ENCODE results near the gene TRPM8. TPM values are rescaled to one million over a fixed set of nuclear protein-coding genes. Genes with fewer than 3 reads are reported as not detected.
A peak's percentile ranks its signal among the peaks of the same experiment; 100 is the strongest.

TRPM8 gene
- total RNA-seq, 1 donor from 2014 or later, result not detected

DNA sequence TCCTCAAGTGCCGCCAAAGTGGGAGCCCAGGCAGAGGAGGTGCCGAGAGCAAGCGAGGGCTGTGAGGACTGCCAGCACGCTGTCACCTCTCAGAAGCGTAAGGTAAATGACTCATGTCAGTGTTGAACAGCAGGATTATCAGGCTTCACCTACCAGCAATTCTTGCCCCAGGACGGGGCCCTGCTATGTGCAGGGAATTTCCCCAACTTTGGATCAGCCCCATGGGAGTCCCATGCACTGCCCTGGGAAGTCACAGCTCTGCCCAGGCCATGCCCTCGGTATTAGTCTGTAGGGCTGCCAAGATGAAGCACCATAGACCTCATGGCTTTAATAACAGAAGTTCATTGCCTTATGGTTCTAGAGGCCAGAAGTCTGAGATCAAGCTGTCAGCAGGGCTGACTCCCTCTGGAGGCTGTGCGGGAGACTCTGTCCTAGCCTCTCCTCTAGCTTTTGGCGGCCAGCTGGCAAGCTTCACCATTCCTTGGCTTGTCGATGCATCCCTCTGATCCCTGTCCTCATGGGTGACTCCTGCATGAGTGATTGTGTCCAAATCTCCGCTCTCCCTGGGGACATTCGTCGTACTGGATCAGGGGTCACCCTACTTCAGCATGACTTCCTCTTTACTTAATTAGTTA is 55.9 kb downstream of the TRPM8 start:
- Mint-ChIP-seq H3K36me3 (ENCODE audit: unreplicated experiment) (no peaks in the 10 kb centered on the region), H3K27me3 (ENCODE audit: unreplicated experiment) (peaks cover 3% of the 10 kb centered on the region), H3K27ac (ENCODE audit: unreplicated experiment) (no peak overlapping the region), H3K4me1 (ENCODE audit: unreplicated experiment) (peaks cover 26% of the 10 kb centered on the region), H3K9me3 (ENCODE audit: unreplicated experiment) (no peaks in the 10 kb centered on the region), H3K4me3 (ENCODE audit: unreplicated experiment) (no peak overlapping the region)
- no peak for DNase-seq (ENCODE audit: extremely low spot score, unreplicated experiment)
- TF ChIP-seq, protein P1, sequence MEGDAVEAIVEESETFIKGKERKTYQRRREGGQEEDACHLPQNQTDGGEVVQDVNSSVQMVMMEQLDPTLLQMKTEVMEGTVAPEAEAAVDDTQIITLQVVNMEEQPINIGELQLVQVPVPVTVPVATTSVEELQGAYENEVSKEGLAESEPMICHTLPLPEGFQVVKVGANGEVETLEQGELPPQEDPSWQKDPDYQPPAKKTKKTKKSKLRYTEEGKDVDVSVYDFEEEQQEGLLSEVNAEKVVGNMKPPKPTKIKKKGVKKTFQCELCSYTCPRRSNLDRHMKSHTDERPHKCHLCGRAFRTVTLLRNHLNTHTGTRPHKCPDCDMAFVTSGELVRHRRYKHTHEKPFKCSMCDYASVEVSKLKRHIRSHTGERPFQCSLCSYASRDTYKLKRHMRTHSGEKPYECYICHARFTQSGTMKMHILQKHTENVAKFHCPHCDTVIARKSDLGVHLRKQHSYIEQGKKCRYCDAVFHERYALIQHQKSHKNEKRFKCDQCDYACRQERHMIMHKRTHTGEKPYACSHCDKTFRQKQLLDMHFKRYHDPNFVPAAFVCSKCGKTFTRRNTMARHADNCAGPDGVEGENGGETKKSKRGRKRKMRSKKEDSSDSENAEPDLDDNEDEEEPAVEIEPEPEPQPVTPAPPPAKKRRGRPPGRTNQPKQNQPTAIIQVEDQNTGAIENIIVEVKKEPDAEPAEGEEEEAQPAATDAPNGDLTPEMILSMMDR (IDR thresholded peaks at IDR 0.05), result no peak

DNA sequence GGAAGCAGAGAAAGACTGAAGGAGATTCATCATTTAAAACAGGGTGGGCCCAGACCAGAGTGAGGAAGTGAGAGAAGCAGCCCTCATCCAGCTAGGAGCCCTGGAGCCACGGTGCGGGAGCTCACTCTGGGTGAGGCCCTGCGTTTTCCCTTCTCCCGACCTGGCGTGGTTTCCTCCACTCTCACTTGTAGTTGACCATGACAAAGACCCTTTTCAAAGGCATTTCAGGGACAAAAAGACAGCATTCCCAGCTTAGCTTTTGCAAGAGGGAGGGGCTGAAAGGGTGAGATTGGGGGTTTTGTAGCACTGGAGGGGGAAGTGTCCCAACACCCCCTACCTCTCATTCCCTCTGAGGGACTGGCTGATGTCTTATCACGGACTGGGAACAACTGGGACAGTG is 56.6 kb downstream of the TRPM8 start:
- Mint-ChIP-seq H3K27me3 (ENCODE audit: unreplicated experiment) (peaks cover 3% of the 10 kb centered on the region), H3K36me3 (ENCODE audit: unreplicated experiment) (no peaks in the 10 kb centered on the region), H3K9me3 (ENCODE audit: unreplicated experiment) (no peaks in the 10 kb centered on the region), H3K4me1 (ENCODE audit: unreplicated experiment) (peaks cover 26% of the 10 kb centered on the region), H3K27ac (ENCODE audit: unreplicated experiment) (peak overlapping the region; percentile 37), H3K4me3 (ENCODE audit: unreplicated experiment) (no peak overlapping the region)
- TF ChIP-seq, protein P1 (IDR thresholded peaks at IDR 0.05), result no peak
- no peak for DNase-seq (ENCODE audit: extremely low spot score, unreplicated experiment)

DNA sequence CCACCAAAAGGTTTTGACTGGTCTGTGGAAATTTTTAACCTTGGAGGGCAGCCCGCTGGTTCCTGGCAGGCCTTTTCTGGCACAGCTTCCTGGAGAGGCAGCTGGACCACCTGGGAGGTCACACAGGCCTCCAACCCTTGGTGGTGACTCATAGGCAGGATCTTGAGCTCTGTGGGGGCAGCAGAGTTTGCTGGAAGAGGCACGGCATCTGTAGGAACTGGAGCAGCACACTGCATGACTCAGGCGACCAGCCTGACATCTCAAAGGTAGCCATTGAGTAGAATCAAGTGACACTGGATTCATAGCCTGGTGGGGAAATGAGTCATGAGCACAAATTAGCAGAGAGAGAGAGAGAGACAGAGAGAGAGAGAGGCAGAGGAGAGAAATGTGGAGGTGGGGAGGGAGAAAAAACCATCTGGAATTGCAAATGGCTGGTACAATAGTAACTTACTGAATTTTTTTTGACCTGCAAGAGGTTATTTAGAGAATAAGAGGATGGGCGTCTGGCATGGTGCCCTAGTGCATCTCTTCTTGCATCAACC is 57.4 kb downstream of the TRPM8 start:
- Mint-ChIP-seq H3K4me1 (ENCODE audit: unreplicated experiment) (peaks cover 26% of the 10 kb centered on the region), H3K36me3 (ENCODE audit: unreplicated experiment) (no peaks in the 10 kb centered on the region), H3K9me3 (ENCODE audit: unreplicated experiment) (no peaks in the 10 kb centered on the region), H3K27me3 (ENCODE audit: unreplicated experiment) (peaks cover 3% of the 10 kb centered on the region), H3K4me3 (ENCODE audit: unreplicated experiment) (no peak overlapping the region), H3K27ac (ENCODE audit: unreplicated experiment) (peak overlapping the region; percentile 37)
- no peak for DNase-seq (ENCODE audit: extremely low spot score, unreplicated experiment)
- TF ChIP-seq, protein P1 (IDR thresholded peaks at IDR 0.05), result no peak

DNA sequence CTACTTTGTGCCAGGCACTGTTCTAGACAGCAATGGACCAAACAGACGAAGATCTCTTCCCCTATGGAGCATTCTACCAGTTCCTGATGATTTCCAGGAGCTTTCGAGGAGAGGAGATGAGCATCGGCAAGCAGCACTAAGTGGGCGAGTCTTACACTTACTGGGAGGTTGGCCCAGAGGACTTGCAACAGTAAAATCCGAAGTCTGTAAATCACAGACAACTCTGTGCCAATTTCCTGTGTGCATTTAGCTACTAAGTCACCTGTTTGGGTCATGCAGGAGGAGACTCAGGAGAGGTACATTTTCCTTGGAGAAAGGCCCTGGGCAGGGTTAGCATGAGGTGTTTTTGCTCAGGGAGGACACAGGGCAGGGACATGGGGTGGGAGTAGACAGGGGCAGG is 58.9 kb downstream of the TRPM8 start:
- no peaks in the 10 kb centered on the region for H3K9me3 Mint-ChIP-seq (ENCODE audit: unreplicated experiment)
- peaks cover 2% of the 10 kb centered on the region for H3K27me3 Mint-ChIP-seq (ENCODE audit: unreplicated experiment)
- H3K4me1 Mint-ChIP-seq (ENCODE audit: unreplicated experiment), result peaks cover 27% of the 10 kb centered on the region
- no peak overlapping the region for H3K4me3 Mint-ChIP-seq (ENCODE audit: unreplicated experiment)
- TF ChIP-seq, protein P1 (IDR thresholded peaks at IDR 0.05), result no peak
- no peak for DNase-seq (ENCODE audit: extremely low spot score, unreplicated experiment)
- no peaks in the 10 kb centered on the region for H3K36me3 Mint-ChIP-seq (ENCODE audit: unreplicated experiment)
- no peak overlapping the region for H3K27ac Mint-ChIP-seq (ENCODE audit: unreplicated experiment)

DNA sequence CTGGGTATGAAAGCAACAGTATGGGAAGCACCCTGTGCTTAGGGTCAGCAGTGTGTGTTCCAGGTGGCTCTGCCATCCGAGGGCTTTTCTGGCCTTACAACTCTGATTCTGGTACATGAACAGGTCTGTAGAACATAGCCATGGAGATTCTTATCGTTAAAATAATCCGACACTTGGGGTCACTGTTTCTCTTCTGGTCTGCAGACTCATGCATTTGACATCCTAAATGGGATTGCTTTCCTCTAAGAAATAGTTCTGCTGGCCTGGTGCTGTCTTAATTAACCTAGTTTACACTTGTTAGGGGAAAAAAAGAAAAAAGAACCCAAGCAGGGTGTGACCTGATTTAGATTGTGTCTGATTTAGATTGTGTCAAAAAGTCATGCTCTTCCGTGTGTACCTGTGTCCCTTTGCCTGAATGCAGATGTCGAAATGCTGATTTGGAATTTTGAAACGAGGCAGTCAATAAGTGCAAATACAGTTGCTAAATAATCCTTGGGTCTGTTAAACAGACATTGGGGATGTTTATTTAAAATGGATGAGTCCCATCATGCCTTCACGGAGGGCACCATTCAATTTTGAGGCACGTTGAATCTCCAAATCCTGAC is 59.6 kb downstream of the TRPM8 start:
- TF ChIP-seq, protein P1 (IDR thresholded peaks at IDR 0.05), result peak; percentile 72
- H3K4me1 Mint-ChIP-seq (ENCODE audit: unreplicated experiment), result peaks cover 34% of the 10 kb centered on the region
- no peaks in the 10 kb centered on the region for H3K36me3 Mint-ChIP-seq (ENCODE audit: unreplicated experiment)
- no peaks in the 10 kb centered on the region for H3K27me3 Mint-ChIP-seq (ENCODE audit: unreplicated experiment)
- DNase-seq (ENCODE audit: extremely low spot score, unreplicated experiment), result no peak
- no peak overlapping the region for H3K4me3 Mint-ChIP-seq (ENCODE audit: unreplicated experiment)
- H3K9me3 Mint-ChIP-seq (ENCODE audit: unreplicated experiment), result no peaks in the 10 kb centered on the region
- H3K27ac Mint-ChIP-seq (ENCODE audit: unreplicated experiment), result no peak overlapping the region

Measured in osteocyte (in vitro differentiated cells).